ENCODE data around the gene KCNH2. TPM values are rescaled to one million over a fixed set of nuclear protein-coding genes. Genes with fewer than 3 reads are reported as not detected.

KCNH2 gene
- total RNA-seq, 2 donors from 2014 or later: 0.41 to 0.72 TPM

DNA sequence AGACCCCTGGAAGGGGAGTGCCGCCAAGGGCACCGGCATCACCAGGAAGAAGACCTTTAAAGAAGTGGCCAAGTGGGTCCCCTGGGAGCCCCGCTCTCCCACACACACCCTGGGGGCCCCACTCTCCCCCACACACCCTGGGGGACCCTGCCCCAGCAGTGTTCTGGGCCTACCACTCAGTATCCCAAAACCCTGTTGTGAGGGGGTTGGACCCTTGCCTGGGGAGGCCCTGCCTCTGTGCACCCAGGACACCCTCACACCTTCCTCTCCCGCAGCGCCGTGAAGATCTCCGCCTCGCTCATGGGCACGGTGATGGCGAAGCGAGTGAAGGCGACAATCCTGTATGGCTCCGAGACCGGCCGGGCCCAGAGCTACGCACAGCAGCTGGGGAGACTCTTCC lies 23.4 kb upstream of the KCNH2 start:
- Mint-ChIP-seq H3K9me3 (no peaks in the 10 kb centered on the region), H3K36me3 (no peaks in the 10 kb centered on the region), H3K27ac (peak overlapping the region in 1 of 2 donors; percentile 84)
- DNase-seq (ENCODE audit: low spot score in 2 of 2): no peak
- no peak for ATAC-seq

DNA sequence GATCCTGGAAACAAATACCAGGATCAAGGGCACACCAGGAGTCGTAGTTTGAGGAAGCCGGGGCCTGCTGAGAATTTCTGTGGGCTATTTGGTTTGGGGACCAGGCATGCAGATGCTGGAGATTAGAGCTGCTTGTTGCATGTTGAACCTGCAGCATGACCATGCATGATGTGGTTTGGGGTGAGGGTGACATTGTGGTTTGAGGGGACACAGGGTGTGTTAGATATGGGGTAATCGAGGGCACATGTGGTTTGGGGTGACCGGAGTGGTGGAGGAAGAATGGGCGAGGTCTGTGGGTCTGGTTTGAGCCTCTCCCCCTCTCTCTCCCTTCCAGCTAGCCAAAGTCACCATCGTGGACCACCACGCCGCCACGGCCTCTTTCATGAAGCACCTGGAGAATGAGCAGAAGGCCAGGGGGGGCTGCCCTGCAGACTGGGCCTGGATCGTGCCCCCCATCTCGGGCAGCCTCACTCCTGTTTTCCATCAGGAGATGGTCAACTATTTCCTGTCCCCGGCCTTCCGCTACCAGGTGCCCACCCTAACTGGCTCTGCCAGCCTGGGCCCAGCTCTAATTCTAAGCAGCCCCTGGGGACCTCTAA lies 22.9 kb upstream of the KCNH2 start:
- ATAC-seq: no peak
- no peaks in the 10 kb centered on the region for H3K9me3 Mint-ChIP-seq
- no peak for DNase-seq (ENCODE audit: low spot score in 2 of 2)
- H3K27ac Mint-ChIP-seq: no peak overlapping the region
- H3K36me3 Mint-ChIP-seq: no peaks in the 10 kb centered on the region

DNA sequence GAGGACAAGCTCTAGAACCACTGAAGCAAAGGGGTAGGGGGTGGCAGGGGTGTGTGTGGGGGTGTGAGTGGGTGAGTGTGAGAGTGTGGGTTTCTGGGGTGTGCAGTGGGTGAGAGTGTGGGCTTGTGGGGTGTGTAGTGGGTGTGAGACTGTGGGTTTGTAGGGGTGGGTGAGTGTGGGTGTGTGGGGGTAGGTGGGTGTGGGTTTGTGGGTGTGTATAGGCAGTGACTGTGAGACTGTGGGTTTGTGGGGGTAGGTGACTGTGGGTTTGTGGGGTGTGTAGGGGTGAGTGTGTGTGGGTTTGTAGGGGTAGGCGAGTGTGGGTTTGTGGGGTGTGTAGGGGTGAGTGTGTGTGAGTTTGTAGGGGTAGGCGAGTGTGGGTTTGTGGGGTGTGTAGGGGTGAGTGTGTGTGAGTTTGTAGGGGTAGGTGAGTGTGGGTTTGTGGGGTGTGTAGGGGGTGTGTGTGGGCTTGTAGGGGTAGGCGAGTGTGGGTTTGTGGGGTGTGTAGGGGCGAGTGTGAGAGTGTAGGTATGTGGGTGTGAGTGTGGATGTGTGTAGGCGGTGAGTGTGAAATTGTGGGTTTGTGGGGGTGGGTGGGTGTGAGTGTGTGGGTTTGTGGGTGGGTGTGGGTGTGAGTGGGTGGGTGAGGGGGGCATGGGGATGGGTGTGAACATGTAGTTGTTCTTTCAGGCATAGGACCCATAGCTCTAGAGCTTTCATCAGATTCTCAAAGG lies 21.5 kb upstream of the KCNH2 start:
- ATAC-seq (no peak), DNase-seq (ENCODE audit: low spot score in 2 of 2) (no peak)
- Mint-ChIP-seq H3K36me3 (no peaks in the 10 kb centered on the region), H3K27ac (no peak overlapping the region), H3K9me3 (no peaks in the 10 kb centered on the region)

DNA sequence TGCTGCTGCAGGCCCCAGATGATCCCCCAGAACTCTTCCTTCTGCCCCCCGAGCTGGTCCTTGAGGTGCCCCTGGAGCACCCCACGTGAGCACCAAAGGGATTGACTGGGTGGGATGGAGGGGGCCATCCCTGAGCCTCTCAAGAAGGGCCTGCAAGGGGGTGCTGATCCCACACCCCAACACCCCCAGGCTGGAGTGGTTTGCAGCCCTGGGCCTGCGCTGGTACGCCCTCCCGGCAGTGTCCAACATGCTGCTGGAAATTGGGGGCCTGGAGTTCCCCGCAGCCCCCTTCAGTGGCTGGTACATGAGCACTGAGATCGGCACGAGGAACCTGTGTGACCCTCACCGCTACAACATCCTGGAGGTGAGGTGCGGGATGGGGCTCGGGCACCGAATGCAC lies 20.9 kb upstream of the KCNH2 start:
- Mint-ChIP-seq H3K27ac (no peak overlapping the region), H3K36me3 (no peaks in the 10 kb centered on the region), H3K9me3 (no peaks in the 10 kb centered on the region)
- ATAC-seq (no peak), DNase-seq (ENCODE audit: low spot score in 2 of 2) (no peak)

DNA sequence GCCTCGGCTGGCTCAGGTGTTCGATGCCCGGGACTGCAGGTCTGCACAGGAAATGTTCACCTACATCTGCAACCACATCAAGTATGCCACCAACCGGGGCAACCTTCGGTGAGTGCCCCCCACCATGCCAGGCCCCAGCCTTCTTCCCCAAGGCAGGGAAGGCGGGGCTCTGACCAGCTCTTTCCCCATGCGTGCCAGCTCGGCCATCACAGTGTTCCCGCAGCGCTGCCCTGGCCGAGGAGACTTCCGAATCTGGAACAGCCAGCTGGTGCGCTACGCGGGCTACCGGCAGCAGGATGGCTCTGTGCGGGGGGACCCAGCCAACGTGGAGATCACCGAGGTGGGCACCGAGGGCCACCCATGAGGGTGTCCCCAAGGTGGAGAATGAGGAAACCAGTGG lies 20.2 kb upstream of the KCNH2 start:
- ATAC-seq (no peak), DNase-seq (ENCODE audit: low spot score in 2 of 2) (no peak)
- peak overlapping the region in 1 of 2 donors; percentile 55 for H3K27ac Mint-ChIP-seq
- no peaks in the 10 kb centered on the region for H3K9me3 Mint-ChIP-seq
- no peaks in the 10 kb centered on the region for H3K36me3 Mint-ChIP-seq

DNA sequence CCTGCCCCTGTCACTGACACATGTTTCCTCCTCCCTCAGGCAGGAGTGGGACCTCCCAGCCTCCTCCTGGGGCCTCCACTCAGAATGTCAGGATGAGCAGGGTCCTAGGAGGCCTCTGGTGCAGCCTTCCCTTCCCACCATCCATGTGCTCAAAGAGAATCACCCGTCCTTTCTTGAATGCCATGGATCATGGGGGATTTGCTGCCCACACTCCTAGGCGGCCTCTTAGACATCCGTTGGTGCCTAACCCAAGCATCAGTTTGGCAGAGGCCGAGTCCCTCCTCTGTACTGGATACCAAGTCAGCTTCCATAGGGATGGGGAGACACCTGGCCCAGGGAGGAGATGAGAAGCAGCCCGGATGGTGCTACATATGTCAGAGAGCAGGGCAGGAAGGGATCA lies 19.7 kb upstream of the KCNH2 start:
- no peak for ATAC-seq
- DNase-seq (ENCODE audit: low spot score in 2 of 2): no peak
- Mint-ChIP-seq H3K36me3 (no peaks in the 10 kb centered on the region), H3K9me3 (peaks cover 0 to under 1% of the 10 kb centered on the region in 2 donors), H3K27ac (no peak overlapping the region)

DNA sequence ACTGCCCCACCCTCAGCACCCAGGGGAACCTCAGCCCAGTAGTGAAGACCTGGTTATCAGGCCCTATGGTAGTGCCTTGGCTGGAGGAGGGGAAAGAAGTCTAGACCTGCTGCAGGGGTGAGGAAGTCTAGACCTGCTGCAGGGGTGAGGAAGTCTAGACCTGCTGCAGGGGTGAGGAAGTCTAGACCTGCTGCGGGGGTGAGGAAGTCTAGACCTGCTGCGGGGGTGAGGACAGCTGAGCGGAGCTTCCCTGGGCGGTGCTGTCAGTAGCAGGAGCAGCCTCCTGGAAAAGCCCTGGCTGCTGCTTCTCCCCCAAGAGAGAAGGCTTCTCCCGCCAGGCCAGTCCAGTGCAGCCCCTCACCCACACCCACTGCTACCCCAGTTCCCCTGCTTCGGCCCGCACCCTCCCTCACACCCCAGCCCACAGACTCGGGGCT lies 19.0 kb upstream of the KCNH2 start:
- H3K36me3 Mint-ChIP-seq: no peaks in the 10 kb centered on the region
- H3K27ac Mint-ChIP-seq: no peak overlapping the region
- peaks cover 0 to 4% of the 10 kb centered on the region in 2 donors for H3K9me3 Mint-ChIP-seq
- DNase-seq (ENCODE audit: low spot score in 2 of 2): no peak
- no peak for ATAC-seq

DNA sequence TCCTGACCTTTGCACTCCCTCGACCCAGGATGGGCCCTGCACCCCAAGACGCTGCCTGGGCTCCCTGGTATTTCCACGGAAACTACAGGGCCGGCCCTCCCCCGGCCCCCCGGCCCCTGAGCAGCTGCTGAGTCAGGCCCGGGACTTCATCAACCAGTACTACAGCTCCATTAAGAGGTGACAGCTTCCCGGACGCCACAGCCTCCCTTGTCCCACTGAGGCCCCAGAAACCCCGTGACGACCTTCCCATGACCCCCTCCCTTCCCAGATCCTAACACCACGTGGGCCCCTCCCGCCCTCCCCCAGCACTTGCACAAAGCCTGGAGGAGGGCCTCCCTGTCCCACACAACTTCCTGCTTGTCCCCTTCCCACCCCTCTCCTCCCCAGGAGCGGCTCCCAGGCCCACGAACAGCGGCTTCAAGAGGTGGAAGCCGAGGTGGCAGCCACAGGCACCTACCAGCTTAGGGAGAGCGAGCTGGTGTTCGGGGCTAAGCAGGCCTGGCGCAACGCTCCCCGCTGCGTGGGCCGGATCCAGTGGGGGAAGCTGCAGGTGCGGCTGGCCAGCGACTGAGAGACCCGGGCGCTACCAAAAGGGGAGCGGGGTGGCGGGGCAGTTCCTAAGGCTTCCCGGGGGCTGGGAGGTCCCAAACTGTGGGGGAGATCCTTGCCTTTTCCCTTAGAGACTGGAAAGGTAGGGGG lies 18.4 kb upstream of the KCNH2 start:
- Mint-ChIP-seq H3K9me3 (peaks cover 0 to 4% of the 10 kb centered on the region in 2 donors), H3K36me3 (no peaks in the 10 kb centered on the region), H3K27ac (peak overlapping the region in 1 of 2 donors; percentile 44)
- no peak for DNase-seq (ENCODE audit: low spot score in 2 of 2)
- peak in 1 of 2 donors; percentile 33 for ATAC-seq

DNA sequence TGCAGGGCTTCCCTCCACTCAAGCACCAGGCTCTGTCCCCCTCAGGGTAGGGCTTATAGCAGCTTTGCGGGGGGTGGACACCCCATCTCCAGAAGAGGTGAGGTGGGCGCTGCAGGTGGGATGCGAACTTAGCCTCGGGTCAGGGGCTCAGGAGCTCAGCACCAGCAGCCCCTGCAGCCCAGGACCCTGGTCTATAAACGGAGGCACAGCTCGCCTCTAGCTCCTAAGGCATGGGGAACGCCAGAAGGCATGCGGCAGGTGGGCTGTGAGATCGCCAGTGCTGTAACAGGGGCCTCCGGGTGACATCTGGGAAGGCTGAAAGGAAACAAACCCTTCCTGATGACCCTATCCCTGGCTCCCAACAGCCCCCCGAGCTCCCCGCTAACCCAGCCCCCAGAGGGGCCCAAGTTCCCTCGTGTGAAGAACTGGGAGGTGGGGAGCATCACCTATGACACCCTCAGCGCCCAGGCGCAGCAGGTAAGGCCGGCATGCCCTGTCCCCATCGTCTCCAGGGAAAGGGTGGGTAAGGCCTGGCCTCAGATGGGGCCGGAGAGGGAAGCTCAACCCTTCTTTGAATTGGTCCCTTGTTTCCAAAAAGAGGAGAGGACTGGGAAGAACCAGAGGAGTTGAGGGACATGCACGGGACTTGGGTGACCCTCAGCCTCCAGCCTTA lies 16.9 kb upstream of the KCNH2 start:
- peak in 1 of 2 donors; percentile 23 for ATAC-seq
- peaks cover 15 to 20% of the 10 kb centered on the region in 2 donors for H3K9me3 Mint-ChIP-seq
- H3K27ac Mint-ChIP-seq: no peak overlapping the region
- no peak for DNase-seq (ENCODE audit: low spot score in 2 of 2)
- peaks cover 13 to 15% of the 10 kb centered on the region in 2 donors for H3K36me3 Mint-ChIP-seq

DNA sequence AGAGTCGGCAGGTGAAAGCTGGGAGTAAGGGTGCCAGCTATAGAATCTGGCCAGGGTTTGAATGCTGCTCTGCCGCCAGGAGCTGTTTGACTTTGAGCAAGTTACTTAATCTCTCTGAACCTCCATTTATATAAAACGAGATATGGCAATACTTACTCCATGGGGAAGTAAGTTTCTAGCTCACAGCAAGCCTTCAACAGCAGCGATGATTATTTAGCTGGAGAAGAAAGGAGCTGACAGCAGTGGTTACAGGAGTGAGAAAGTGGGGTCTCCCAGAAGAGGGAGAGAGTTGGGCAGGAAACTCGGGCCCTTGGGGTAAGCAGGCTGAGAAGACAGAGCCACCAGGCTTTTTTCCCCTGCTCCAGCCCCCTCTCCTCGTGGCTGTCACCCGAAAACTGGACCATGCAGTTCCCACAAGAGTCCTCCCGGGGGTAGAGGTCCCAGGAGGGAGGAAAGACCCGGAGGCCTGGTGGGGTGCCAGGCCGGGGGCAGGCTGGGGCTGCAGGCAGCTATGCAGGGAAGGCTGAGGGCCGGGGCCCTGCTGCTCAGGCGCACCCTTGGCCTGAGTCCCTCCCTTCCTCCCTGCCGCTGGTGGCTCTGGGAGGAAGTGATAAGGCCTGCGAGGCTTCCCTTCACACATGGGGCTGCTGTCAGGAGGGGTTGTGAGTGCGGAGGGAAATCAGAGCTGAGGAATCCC lies 16.2 kb upstream of the KCNH2 start:
- DNase-seq (ENCODE audit: low spot score in 2 of 2) (no peak), ATAC-seq (peak; percentile 47 to 66)
- H3K36me3 Mint-ChIP-seq: peaks cover 15 to 18% of the 10 kb centered on the region in 2 donors
- H3K9me3 Mint-ChIP-seq: peaks cover 15 to 23% of the 10 kb centered on the region in 2 donors
- peak overlapping the region in 1 of 2 donors; percentile 63 for H3K27ac Mint-ChIP-seq

DNA sequence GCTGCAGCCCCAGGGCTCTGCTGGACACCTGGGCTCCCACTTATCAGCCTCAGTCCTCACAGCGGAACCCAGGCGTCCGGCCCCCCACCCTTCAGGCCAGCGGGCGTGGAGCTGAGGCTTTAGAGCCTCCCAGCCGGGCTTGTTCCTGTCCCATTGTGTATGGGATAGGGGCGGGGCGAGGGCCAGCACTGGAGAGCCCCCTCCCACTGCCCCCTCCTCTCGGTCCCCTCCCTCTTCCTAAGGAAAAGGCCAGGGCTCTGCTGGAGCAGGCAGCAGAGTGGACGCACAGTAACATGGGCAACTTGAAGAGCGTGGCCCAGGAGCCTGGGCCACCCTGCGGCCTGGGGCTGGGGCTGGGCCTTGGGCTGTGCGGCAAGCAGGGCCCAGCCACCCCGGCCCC lies 15.4 kb upstream of the KCNH2 start:
- Mint-ChIP-seq H3K36me3 (peaks cover 15 to 18% of the 10 kb centered on the region in 2 donors), H3K27ac (peak overlapping the region in 1 of 2 donors; percentile 63), H3K9me3 (peaks cover 15 to 23% of the 10 kb centered on the region in 2 donors)
- ATAC-seq (no peak), DNase-seq (ENCODE audit: low spot score in 2 of 2) (no peak)

DNA sequence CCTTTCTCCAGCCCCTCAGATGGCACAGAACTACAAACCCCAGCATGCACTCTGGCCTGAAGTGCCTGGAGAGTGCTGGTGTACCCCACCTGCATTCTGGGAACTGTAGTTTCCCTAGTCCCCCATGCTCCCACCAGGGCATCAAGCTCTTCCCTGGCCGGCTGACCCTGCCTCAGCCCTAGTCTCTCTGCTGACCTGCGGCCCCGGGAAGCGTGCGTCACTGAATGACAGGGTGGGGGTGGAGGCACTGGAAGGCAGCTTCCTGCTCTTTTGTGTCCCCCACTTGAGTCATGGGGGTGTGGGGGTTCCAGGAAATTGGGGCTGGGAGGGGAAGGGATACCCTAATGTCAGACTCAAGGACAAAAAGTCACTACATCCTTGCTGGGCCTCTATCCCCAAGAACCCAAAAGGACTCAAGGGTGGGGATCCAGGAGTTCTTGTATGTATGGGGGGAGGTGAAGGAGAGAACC lies 14.7 kb upstream of the KCNH2 start:
- H3K27ac Mint-ChIP-seq: no peak overlapping the region
- H3K36me3 Mint-ChIP-seq: peaks cover 15 to 18% of the 10 kb centered on the region in 2 donors
- H3K9me3 Mint-ChIP-seq: peaks cover 15 to 23% of the 10 kb centered on the region in 2 donors
- DNase-seq (ENCODE audit: low spot score in 2 of 2): no peak
- ATAC-seq: peak in 1 of 2 donors; percentile 69

DNA sequence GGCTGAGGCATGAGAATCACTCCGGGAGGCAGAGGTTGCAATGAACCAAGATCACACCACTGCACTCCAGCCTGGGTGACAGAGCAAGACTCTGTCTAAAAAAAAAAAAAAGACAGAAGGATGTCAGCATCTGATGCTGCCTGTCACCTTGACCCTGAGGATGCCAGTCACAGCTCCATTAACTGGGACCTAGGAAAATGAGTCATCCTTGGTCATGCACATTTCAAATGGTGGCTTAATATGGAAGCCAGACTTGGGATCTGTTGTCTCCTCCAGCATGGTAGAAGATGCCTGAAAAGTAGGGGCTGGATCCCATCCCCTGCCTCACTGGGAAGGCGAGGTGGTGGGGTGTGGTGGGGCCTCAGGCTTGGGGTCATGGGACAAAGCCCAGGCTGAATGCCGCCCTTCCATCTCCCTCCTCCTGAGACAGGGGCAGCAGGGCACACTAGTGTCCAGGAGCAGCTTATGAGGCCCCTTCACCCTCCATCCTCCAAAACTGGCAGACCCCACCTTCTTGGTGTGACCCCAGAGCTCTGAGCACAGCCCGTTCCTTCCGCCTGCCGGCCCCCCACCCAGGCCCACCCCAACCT lies 14.0 kb upstream of the KCNH2 start:
- Mint-ChIP-seq H3K27ac (no peak overlapping the region), H3K36me3 (peaks cover 15 to 18% of the 10 kb centered on the region in 2 donors), H3K9me3 (peaks cover 15 to 23% of the 10 kb centered on the region in 2 donors)
- no peak for ATAC-seq
- DNase-seq (ENCODE audit: low spot score in 2 of 2): no peak

DNA sequence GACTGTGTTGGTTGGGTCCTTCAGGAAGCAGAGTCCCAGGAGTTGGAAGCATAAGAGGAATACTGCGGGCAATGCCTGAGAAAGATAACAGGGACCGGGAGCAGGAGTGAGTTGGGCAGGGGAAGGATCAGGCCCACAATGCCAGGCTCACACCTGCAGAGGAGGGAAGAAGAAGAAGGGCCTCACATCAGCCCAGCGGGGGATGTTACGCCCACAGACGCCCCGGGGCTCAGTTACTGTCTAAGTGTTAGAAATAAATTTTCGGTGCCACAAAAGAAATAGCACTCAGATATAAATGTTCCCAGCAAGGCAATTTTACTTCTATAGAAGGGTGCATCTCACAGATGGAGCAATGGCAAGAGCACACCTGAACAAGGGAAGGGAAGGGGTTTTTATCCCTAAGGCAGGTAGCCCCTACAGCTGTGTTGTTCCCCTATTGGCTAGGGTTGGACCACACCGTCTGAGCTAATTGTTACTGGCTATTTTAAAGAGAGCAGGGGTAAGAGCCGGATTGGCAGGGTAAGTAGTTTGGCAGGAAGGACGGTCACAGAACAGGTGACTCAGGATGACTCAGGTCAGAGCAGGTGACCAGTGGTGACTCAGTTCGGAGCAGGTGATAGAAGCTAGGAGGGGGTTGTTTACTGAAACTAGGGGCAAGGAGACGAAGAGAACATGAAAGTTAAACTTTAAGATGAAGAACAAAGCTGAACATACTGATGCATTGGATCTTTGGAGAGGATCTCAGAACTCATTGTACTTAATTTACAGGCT lies 12.5 kb upstream of the KCNH2 start, which contains the start of gene NOS3:
Gene NOS3 (plus strand): TSS at position 602 of the 771 bp plus-strand sequence. CDS start 2,787 bp downstream, outside the sequence.
- DNase-seq (ENCODE audit: low spot score in 2 of 2) (no peak), ATAC-seq (no peak)
- Mint-ChIP-seq H3K27ac (peak within 1 kb of the TSS in 1 of 2 donors; percentile 31), H3K36me3 (peaks cover 15 to 18% of the 10 kb centered on the region in 2 donors), H3K9me3 (peaks cover 15 to 23% of the 10 kb centered on the region in 2 donors)

DNA sequence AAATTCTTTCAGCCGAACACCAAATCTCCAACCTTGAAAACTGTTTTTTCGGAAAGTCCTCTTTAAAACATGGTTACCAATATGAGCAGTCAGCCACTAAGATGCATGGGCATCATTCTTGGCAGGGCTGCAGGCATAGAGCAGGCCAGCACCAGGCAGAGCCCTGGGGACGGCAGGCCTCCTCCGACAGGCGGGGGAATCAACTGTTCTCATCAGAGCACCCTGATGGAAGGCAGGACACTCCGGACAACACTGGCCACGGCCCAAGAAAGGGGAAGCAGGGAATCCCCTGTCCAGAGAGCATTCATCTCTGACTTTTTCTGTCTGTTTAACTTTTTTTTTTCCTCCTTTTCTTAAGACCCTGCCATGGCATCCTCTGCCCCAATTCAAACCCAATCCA lies 11.3 kb upstream of the KCNH2 start:
- Mint-ChIP-seq H3K36me3 (peaks cover 15 to 18% of the 10 kb centered on the region in 2 donors), H3K9me3 (peaks cover 15 to 23% of the 10 kb centered on the region in 2 donors), H3K27ac (no peak overlapping the region)
- DNase-seq (ENCODE audit: low spot score in 2 of 2) (no peak), ATAC-seq (no peak)
